ENCODE results near the gene CYP3A7. TPM values are rescaled to one million over a fixed set of nuclear protein-coding genes. Genes with fewer than 3 reads are reported as not detected.

CYP3A7 gene
- polyA plus RNA-seq, 1 of the 3 experiments (the other 2 are of a cell fraction), result not detected

GRCh38 chr7:99693427-99694200, 41.4 kb downstream of the CYP3A7 start:
- H3K4me2 ChIP-seq, result no peak overlapping the region
- DNase-seq, result no peak
- no peaks in the 10 kb centered on the region for H3K9me2 ChIP-seq
- WGBS (ENCODE audit: low lambda C conversion rate), result 1% methylated on average over 9 of the region's 9 CpGs
- H3F3A ChIP-seq (replicated peaks; ENCODE audit: insufficient read depth), result no peaks in the 10 kb centered on the region
- no peak overlapping the region for H3K9ac ChIP-seq
- H4K20me1 ChIP-seq (ENCODE audit: insufficient read depth), result no peaks in the 10 kb centered on the region
- no peak overlapping the region for H3K27ac ChIP-seq (ENCODE audit: low read depth in 2 of 2, low read length in 1 of 2)
- H3K36me3 ChIP-seq (replicated peaks in 1 of 2; ENCODE audit: control insufficient read depth in 1 of 2, insufficient read depth in 2 of 2, low read length in 1 of 2), result no peaks in the 10 kb centered on the region
- H3K79me2 ChIP-seq (ENCODE audit: insufficient read depth), result no peaks in the 10 kb centered on the region
- ChIA-PET CTCF (no interaction called here), POLR2A (no interaction called here)
- no peak overlapping the region for H3K4me3 ChIP-seq (ENCODE audit: low read depth in 2 of 2, low read length in 1 of 2)
- TF ChIP-seq TAF1 (IDR thresholded peaks at IDR 0.05; ENCODE audit: borderline replicate concordance, low read depth, low read length), result no peak
- TF ChIP-seq ELF1 (IDR thresholded peaks at IDR 0.05), result no peak
- no peak for TF ChIP-seq MEF2A (IDR thresholded peaks at IDR 0.05; ENCODE audit: borderline replicate concordance, low read depth)
- no peak for TF ChIP-seq RCOR1 (IDR thresholded peaks at IDR 0.05; ENCODE audit: low read length)
- no peak for TF ChIP-seq RFX5 (IDR thresholded peaks at IDR 0.05; ENCODE audit: low read length)
- TF ChIP-seq JUND (IDR thresholded peaks at IDR 0.05), result no peak
- no peak for TF ChIP-seq PBX3 (IDR thresholded peaks at IDR 0.05)
- TF ChIP-seq FOSL2 (IDR thresholded peaks at IDR 0.05; ENCODE audit: borderline replicate concordance, low read depth), result no peak
- TF ChIP-seq REST (IDR thresholded peaks at IDR 0.05; ENCODE audit: low read depth, low read length), result no peak
- no peak for TF ChIP-seq USF2 (IDR thresholded peaks at IDR 0.05; ENCODE audit: borderline replicate concordance, low read depth, low read length)
- no peak for TF ChIP-seq EP300 (IDR thresholded peaks at IDR 0.05; ENCODE audit: borderline replicate concordance in 1 of 2, low read depth in 1 of 2, low read length in 1 of 2)
- TF ChIP-seq CHD2 (IDR thresholded peaks at IDR 0.05; ENCODE audit: low read length, partially characterized antibody), result no peak
- no peak for TF ChIP-seq CTCF (IDR thresholded peaks at IDR 0.05)
- peaks cover 5% of the 10 kb centered on the region for H3K27me3 ChIP-seq (ENCODE audit: insufficient read depth)
- H3K4me1 ChIP-seq (ENCODE audit: control insufficient read depth in 1 of 2, insufficient read depth in 2 of 2, low read depth in 1 of 2, low read length in 1 of 2), result peaks cover 0 to 2% of the 10 kb centered on the region in 2 experiments; a peak in 1 of 4 replicates
- H3K9me3 ChIP-seq, result no peaks in the 10 kb centered on the region
- H2AFZ ChIP-seq (ENCODE audit: low read depth), result no peak overlapping the region

Measured in SK-N-SH (cell line).